Raji (cell line): ENCODE measurements around the gene CMPK2.

Experiments used
- POLR2A ChIP-seq: IDR thresholded peaks from 2 replicates; pipeline ENCODE4 v1.6.1; 2011; ENCODE audit warnings: low read depth, low read length, control low read depth; ENCODE audit not compliant: insufficient read depth

Gene CMPK2

DNA sequence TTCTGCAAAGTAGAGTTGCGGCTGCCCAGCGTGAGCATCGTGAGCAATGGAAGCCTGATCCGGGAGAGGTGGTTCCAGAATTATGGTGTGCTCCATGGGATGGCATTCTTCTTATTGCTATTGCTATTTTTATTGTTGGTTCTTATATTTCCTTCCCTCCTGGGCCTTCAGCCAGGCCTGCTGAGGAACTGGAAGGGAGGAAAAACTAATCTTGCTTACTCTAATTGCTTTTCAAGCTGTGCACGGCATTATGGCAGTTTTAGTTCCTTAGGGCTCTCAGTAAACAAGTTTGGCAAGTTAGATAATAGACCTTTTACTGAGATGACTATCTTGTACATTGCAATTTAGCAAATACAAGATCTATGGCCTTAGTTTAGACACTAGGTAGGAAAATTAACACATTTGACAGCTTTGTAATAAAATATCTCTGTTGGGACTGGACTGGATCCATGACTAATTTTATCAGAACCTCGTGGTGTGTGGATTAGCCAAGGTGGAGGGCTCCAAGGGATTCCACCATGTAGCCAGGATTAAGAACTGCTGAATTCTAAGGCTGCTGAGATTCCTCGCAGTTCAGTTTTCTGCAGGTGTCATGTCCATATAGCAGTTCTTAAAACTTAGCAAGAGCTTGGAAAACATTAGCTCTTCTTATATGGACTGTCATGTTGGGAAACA is 17.9 kb upstream of the CMPK2 start:
- no peak for TF ChIP-seq POLR2A

DNA sequence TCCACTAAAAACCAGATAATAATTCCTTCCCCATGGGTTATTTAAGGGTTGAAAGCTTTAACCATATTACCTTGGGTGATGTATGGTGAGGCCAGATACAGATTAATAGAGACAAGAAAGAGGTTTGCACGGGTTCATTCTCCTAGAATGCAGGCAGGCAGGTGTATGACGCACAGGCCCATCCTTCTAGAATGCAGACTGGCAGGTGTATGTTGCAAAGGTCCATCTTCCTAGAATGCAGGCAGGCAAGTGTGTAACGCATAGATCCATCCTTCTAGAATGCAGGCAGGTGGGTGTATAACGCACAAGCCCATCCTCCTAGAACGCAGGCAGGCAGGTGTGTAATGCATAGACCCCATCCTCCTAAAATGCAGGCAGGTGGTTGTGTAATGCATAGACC is 15.8 kb upstream of the CMPK2 start:
- no peak for TF ChIP-seq POLR2A

DNA sequence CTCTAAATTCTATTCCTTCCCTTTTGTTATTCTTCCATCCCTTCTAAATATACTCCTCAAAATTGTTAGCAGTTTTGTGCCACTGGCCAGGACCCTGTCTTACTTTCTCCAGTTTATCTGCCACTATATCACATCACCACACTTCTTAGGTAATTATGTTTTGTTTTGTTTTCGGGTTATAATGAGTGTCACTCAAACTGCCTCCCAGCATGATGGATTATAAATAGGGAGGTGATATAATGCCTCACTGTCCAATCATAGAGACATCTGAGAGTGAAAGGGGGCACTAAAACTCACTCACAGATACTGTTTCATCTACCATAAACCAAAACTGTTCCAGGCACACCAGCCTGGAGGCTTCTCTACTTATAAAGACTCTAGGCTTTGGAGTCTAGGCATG is 15.3 kb upstream of the CMPK2 start:
- no peak for TF ChIP-seq POLR2A

DNA sequence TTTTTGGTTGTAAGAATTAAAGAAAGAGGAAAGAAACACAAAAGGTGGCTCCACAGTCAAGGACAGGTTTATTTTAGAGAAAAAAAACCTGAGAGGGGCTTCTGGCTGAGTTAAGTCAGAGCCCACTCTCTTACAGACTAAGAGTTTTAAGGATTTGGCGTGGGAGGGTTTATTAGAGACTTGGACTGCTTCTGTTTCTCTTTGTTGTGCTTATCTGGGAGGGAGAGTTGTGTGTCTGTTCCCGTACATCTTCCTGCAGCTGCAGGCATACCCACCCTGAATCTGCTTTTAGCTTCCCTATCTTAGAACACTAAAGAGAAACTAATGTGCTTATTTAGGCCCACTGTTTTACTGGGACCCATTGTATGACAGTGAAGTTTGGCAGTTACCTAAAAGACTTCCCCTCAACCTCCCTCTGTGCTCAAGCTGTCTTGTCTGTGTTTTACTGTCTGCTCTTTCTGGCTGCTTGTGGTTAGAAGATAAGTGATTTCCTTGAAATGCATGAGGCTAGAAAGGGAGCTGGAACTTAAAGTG is 14.6 kb upstream of the CMPK2 start:
- no peak for TF ChIP-seq POLR2A

DNA sequence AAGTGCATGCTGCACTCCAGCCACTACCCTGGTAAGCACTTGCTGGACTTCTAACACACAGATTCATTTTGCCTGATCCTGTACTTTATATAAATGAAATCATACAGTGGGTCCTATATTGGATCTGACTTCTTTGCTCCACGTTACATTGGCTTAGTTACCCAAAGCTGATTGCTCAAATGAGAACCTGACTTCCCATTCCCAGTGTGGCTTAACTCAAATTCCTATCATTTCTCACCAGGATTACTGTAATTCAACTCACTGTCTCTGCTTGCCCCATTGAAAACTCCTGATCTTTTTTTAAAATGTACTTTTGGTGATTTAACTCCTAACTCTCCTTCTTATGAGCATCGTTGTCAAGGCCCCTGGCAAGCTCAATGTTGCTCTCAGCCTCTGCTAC is 13.3 kb upstream of the CMPK2 start:
- no peak for TF ChIP-seq POLR2A

DNA sequence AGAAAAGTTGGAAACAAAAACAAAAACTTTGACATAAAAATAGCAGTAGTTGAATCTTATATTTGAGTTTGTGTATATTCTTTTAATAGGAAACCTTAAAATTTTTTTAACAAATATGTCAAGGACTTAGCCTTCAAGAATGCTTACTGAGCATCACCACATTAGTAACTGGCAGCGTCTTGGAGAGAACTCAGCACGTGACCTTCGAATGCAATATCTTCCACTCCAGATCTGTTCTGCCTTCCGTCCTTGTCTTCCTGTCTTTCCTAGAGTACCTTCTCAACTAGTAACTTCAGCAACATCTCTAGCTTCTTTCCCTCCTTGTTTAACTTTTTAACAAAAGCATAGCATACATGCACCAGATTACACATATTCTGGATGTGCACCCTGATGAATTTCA is 12.8 kb upstream of the CMPK2 start:
- TF ChIP-seq POLR2A: no peak

DNA sequence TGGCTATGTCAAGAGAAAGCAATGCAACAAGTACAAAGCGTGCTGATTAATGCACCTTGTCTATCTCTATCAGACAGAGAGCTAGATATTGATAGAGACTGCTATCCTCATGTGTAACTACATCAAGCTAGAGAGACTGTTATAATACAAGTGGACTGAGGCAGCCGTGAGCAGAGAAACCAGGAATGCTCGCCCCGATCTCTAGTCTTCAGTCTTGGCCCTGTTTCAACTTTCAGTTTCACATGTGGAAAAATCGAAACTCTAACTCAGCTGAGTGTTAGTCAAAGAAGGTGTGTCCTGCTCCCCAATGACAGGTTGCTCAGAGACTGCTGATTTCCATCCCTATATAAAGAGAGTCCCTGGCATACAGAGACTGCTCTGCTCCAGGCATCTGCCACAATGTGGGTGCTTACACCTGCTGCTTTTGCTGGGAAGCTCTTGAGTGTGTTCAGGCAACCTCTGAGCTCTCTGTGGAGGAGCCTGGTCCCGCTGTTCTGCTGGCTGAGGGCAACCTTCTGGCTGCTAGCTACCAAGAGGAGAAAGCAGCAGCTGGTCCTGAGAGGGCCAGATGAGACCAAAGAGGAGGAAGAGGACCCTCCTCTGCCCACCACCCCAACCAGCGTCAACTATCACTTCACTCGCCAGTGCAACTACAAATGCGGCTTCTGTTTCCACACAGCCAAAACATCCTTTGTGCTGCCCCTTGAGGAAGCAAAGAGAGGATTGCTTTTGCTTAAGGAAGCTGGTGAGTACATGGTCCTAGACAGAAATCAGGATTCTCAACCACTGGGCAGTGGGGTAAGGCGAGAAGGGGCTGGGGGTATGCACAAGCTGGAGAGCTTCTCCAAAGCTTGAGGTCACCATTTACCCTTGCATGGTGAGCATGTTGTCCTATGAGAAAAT is 11.9 kb upstream of the CMPK2 start, which contains the start of gene RSAD2:
TSS of gene RSAD2 (plus strand) at position 376 of the 903 bp plus-strand sequence. CDS start at position 400, 24 bp downstream.
- TF ChIP-seq POLR2A: no peak

DNA sequence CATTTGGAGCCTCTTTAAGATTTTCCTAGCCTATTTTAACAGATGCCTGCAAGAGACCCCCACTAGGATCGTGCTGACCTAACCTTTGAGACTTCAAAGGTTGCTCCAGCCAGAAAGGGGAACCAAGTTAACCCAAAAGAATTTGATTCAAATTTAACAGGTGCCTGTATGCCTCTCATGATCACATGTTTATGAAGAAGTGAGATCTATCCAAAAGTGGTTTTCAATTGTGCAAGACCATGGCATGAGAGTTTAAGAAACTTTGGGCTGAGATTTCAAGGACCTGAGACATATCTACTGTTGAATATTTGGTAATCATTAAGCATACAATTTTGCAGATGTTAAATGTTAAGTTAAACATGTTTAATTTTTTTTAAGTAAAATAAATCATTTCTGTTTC is 10.6 kb upstream of the CMPK2 start:
- no peak for TF ChIP-seq POLR2A

DNA sequence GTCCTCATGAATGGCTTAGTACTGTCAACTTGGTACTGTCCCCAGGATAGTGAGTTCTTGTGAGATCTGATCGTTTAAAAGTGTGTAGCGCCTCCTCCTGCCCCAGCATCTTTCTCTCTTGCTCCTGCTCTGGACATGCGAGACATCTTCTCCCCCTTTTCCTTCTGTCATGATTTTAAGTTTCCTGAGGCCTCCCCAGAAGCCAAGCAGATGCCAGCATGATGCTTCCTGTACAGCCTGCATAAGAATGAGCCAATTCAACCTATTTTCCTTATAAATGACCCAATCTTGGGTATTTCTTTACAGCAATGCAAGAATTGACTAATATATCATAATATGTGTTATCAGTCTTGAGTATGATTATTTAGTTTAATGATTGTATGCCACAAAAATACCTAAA is 8.3 kb upstream of the CMPK2 start:
- no peak for TF ChIP-seq POLR2A

DNA sequence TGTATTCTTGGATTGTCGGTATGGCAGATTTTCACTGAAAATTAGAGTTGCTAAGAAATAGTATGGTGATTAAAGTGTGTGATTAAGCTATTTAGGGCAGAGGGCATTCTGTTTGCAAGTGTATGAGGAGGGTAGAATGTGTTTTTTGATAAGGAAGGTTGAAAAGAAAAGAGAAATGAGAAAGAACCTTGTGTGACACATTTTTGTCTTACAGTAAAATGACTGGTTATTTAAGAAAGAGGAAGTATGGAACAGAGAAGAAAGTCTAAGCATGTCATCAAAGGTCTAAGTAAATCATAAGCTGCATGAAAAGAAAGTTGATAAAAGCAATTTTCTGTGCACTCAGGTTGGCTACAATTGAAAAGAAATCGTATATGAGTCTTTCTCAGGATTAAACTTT is 6.7 kb upstream of the CMPK2 start:
- no peak for TF ChIP-seq POLR2A

DNA sequence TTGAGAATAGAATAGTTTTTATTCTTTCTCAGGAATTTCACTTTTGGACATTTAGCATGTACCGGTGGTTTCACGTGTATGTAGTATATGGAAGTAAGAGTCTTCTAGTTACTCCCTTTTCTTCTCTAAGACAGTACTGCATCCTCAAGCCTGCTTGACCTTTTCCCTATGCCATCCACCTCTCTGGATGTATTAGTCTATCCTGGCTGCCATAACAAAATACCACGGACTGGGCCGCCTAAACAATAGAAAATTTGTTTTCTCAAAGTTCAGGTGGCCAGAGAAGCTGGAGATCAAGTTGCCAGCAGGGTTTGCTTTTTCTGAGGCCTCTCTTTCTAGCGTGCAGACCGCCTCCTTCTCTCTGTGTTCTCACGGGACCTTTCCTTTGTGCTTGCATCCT is 1.3 kb upstream of the CMPK2 start:
- TF ChIP-seq POLR2A: no peak

DNA sequence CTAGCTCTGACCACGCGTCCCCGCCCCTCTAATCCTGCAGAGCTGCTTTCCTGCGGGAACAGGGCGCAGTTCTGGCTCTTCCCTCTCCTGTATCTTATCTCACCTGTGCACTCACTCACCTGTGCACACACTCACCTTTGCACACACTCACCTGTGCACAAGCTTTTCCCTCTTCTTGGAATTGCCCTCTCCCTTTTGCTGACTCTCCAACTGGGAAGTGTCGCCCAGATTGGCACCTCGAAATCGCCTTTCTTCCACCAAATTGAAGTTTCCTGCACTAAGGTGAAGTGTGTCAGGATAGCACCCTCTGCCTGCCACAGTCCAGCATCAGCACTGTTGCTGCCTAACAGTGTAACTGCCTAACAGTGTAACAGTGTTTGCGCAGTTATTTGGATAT is 566 bp upstream of the CMPK2 start:
- TF ChIP-seq POLR2A: no peak

DNA sequence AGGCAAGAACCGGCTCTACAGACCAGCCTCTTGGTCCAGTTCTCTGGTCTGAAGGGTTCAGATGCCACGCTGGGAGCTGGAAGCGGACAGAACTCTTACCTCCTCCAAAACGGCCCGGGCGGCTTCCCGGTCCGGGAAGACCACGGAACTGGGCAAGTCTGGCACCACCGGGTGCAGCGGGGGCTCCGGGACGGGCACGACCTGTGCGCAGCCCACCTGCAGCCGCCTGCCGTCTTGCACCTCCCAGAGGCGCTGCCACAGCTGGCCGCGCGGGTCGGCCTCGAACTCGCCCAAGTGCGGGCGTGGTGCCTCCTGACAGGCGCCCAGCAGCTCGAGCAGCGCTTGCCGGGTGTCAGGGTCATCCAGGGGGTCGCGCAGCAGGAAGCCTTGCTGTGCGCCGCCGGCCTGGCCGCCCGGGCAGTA is 773 bp downstream of the CMPK2 start:
- no peak for TF ChIP-seq POLR2A

DNA sequence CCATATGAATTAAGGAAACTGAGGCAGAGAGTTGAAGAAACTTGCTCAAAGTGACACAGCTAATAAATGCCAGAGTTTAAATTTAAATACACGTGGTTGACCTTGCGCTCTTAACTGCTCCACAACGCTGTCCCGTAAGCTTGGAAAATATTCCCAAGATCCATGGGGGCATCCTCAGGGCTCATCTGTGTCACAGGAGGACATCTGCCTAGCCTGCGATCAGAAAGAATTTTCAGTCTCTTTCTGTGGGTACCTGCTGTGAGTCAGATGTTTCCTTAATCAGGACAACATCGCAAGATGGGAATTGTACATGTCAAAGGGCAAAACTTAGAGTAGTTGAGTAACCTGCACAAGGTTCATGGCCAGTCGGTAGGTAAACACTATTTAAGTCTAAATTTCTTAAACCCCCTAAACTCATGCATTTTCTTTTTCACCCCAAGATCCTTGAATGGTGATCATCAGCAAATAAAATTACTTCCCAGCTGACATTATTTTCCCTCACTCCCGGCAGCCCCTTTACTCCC is 1.4 kb downstream of the CMPK2 start:
- no peak for TF ChIP-seq POLR2A

DNA sequence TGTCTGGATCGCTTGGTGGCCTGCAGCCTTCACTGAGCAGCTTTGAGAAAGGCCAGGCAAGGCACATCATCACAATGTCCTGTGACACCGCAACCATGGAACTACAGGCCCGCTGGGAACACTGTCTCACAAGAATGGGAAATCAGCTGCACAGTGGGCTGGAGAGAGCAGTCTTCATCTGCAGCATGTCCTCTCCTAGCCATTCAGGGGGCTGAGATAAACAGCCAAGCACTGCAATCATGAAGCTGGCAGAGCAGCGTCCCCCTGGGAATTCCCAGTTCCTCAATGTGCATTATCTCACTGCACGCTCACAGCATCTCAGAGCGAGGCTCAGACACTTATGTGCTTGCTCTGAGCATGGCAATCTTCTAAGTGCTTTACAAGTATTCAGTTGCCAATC is 1.9 kb downstream of the CMPK2 start:
- TF ChIP-seq POLR2A: no peak

DNA sequence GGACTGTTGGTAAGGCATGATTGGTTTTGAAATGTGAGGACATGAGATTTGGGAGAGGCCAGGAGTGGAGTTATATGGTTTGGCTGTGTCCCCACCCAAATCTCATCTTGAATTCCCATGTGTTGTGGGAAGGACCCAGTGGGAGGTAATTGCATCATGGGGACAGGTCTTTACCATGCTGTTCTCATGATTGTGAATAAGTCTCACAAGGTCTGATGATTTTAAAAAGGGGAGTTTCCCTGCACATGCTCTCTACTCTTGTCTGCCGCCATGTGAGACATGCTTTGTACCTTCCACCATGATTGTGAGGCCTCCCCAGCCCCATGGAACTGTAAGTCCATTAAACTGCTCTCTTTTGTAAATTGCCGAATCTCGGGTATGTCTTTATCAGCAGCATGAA is 5.4 kb downstream of the CMPK2 start:
- TF ChIP-seq POLR2A: no peak
